HG03442 (cell line): ENCODE data around the gene CDON.

Experiments
- ATAC-seq: cut with Tn5 transposase; IDR thresholded peaks from one replicate; pipeline ENCODE4 v1.9.1; 2021; ENCODE audit warnings: mild to moderate bottlenecking, moderate library complexity; ENCODE audit not compliant: unreplicated experiment

The CDON gene

GRCh38 chr11:125957618-125958332 is 104.9 kb downstream of the CDON start:
- no peak for ATAC-seq

GRCh38 chr11:125956391-125957134 is 106.1 kb downstream of the CDON start:
- ATAC-seq, result no peak

- no peak for ATAC-seq
Measured at GRCh38 chr11:125955856-125956255, 106.8 kb downstream of the CDON start.

GRCh38 chr11:125954945-125955640 is 107.6 kb downstream of the CDON start:
- ATAC-seq, result no peak

- ATAC-seq, result no peak
Measured at GRCh38 chr11:125954123-125954944, 108.3 kb downstream of the CDON start.

- no peak for ATAC-seq
Measured at GRCh38 chr11:125953401-125953935, 109.2 kb downstream of the CDON start.

- ATAC-seq, result no peak
Measured at GRCh38 chr11:125952973-125953372, 109.7 kb downstream of the CDON start.

- ATAC-seq, result no peak
Measured at GRCh38 chr11:125952559-125952958, 110.1 kb downstream of the CDON start.

GRCh38 chr11:125951731-125952130 is 110.9 kb downstream of the CDON start:
- no peak for ATAC-seq

- no peak for ATAC-seq
Measured at GRCh38 chr11:125950696-125951651, 111.7 kb downstream of the CDON start.

- no peak for ATAC-seq
Measured at GRCh38 chr11:125950178-125950490, 112.5 kb downstream of the CDON start.

- ATAC-seq, result no peak
Measured at GRCh38 chr11:125949271-125950177, 113.1 kb downstream of the CDON start.

GRCh38 chr11:125948278-125949051 is 114.2 kb downstream of the CDON start:
- ATAC-seq, result no peak

GRCh38 chr11:125947419-125948277 is 115.0 kb downstream of the CDON start:
- no peak for ATAC-seq

- no peak for ATAC-seq
Measured at GRCh38 chr11:125946712-125947418, 115.8 kb downstream of the CDON start.

GRCh38 chr11:125945797-125946520 is 116.7 kb downstream of the CDON start, which contains the start of gene VSIG10L2:
Gene VSIG10L2, plus strand, starts transcription at chr11:125946044. Its CDS starts 12 bp downstream, at chr11:125946056.
- ATAC-seq, result no peak
